ENCODE data around the gene ACTR3C.

Gene ACTR3C

GRCh38 chr7:150359622-150360362, 36.4 kb upstream of the ACTR3C start:
- no peak for DNase-seq

- DNase-seq: no peak
These were observed 35.8 kb upstream of the ACTR3C start for GRCh38 chr7:150358988-150359621.

- DNase-seq: no peak
These were observed 35.1 kb upstream of the ACTR3C start for GRCh38 chr7:150358433-150358832.

DNA sequence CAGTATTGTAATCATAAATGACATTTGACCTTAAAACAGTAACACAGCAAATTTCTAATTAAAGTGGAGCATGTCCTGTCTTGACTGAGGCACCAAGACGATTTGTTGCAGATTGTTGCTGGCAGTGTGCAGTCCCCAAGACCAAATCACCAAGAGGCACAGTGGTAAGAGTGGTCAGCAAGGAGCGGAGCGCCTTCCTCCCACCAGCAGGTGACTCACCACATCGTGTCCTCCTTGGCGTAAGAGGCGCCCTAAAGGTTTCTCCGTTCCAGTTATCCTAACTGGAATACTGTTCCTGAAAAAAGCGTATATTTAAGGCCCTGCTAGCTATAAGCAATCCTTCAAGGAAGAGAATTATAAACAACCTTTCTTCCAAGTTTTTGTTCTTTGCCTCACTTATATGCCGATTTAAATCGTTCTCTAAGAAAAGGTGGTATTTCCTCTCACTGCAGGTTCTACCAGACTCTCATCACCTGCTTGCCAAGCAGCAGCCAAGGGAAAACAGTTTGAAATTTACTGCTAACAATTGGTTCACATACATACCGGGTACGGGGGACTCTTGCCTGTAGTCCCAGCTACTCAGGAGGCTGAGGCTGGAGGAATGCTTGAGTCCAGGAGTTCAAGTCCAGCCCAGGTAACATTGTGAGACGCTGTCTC, 34.6 kb upstream of the ACTR3C start:
- no peak for DNase-seq

GRCh38 chr7:150357270-150357669, 33.9 kb upstream of the ACTR3C start:
- no peak for DNase-seq

- no peak for DNase-seq
These were observed 33.0 kb upstream of the ACTR3C start for GRCh38 chr7:150356265-150356897.

- DNase-seq: no peak
These were observed 32.3 kb upstream of the ACTR3C start for GRCh38 chr7:150355666-150356059.

DNA sequence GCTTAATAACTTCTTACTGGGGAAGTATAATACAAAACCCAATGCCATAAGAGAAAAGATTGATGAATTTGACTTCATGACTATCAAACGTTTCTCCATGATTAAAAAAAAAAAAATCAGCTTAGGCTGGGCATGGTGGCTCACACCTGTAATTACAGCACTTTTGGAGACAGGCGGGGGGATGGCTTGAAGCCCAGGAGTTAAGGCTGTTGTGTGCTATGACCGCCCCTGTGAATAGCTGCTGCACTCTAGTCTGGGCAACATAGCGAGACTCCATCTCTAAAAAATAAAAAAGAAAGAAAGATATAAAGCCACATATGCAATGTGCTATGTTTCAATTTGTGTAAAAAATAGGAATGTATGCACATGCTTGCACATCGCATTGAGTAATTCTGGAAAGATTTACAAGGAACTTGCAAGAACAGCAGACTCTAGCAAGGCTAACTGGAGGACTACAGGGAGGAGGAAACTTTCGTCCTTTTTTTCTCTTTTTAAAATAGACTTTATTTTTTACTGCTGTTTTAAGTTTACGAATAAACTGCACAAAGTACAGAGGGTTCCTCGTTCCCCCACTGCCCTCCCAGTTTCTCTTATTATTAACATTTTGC, 28.3 kb upstream of the ACTR3C start:
- no peak for DNase-seq

DNA sequence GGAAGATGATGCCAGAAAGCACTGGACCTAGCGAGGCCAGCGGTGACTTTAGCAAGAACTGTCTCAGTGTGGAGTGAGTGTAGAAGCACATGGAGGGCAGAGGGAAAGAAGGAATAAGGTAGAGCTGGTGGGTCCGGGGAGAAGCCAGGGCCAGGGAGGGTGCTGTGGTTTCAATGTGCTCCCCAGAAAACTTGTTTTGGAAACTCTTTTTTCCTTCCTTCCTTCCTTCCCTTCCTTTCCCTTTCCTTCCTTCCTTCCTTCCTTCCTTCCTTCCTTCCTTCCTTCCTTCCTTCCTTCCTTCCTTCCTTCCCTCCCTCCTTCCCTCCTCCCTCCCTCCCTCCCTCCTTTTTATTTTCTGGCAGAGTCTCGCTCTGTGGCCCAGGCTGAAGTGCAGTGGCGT, 23.6 kb upstream of the ACTR3C start:
- no peak for DNase-seq

- no peak for DNase-seq
These were observed 21.7 kb upstream of the ACTR3C start for GRCh38 chr7:150345012-150345411.

DNA sequence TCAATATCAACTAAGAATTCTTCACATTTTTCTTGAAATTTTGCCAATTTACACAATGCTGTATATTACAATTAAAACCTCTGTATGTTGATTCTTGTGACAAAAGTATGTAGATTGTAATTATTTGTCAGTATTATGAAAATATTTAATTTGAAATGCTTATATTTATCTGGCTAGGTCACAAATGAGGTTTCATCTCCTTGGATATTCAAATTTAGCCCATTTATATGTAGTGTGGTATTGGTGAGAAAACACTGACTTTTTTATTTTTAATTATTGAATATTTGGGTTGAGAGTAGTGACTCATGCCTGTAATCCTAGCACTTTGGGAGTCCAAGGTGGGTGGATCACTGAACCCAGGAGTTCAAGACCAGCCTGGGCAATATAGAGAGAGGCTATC, 21.0 kb upstream of the ACTR3C start:
- no peak for DNase-seq

DNA sequence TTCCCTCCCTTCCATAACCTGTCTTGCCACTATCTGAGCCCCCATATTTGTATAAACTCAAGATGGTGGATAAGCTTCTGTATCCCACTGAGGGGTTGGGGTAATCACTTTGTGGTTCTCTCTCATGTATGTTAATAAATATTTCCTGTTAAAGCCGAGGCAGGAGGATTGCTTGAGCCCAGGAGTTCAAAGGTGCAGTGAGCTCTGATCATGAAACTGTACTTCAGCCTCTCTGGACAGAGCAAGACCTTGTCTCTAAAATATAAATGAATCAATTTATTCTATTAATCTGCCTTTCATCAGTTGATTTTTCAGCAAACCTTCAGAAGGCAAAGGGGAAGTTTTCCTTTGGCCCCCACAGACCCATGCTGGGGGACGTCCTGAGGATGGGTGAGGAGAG, 19.9 kb upstream of the ACTR3C start:
- DNase-seq: no peak

DNA sequence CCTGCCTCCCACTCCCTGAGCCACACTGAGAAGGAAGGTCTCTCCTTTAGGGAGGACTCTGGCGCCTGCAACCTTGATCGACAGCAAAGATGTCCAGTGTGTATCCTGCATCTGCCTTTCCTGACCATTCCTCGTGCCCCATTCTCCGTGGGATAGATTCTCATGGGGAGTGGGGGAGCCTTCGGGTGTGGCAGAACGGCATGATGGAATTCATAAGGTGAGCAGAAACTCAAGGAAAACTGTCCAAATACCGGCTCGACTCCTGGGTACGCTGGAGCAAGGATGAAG, 18.7 kb upstream of the ACTR3C start:
- DNase-seq: no peak

GRCh38 chr7:150341263-150342120, 18.1 kb upstream of the ACTR3C start, which contains the start of gene RARRES2:
Gene RARRES2, minus strand, starts transcription at chr7:150341629. Its CDS starts 1,020 bp downstream, at chr7:150340609.
- DNase-seq: peak in 11 of 58 donors; percentile 12 to 49 (median 24)

GRCh38 chr7:150340875-150341262, 17.5 kb upstream of the ACTR3C start:
- DNase-seq: no peak

GRCh38 chr7:150340024-150340749, 16.8 kb upstream of the ACTR3C start:
- no peak for DNase-seq

DNA sequence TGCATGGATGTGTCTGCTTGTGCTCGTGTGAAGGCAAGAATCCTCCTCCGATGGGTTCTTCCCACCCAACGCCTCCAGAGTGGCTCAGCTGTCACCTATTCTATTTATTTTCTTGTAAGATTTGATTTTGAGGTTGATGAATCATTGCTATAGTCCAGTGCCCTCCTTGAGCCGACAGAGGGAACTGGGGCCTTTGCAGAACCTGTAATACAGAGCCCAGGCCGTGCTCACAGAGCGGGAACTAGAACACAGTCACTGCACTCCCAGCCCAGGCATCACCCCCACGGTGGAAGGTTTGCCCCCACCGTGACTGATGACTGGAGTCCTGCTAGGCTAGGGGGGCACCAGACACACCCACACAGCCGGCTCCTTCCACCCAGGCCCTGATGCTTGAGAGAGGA, 16.1 kb upstream of the ACTR3C start:
- DNase-seq: no peak

DNA sequence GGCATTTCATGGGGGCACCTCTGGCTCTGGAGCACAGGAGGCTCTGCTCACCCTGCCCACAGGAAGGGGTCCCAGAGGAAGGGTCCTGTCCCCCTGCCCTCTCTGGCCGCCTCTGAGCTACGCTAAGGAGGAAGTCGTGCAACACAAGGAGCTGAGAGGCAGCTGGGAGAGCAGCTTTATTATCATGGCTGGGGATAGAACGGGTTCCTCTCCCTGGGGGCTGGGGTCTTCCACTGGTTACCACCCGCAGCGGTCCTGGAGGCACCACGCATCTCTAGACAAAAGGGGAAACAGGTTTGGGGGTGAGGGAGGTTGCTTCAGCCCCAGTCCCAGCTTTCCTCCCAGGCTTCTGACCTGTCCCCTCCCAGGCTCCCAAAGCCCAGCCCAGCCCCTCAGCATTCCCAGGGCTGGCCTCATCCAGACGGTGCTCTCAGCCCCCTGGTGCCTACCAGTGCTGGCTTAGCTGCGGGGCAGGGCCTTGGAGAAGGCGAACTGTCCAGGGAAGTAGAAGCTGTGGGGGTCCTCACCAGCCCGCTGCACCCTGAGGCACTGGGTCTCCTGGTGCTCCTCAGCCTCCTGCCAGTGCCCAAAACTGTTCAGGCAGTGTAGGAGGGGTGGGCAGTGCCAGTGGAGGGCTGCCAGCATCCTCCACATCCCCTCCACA, 15.0 kb upstream of the ACTR3C start:
- DNase-seq: no peak

DNA sequence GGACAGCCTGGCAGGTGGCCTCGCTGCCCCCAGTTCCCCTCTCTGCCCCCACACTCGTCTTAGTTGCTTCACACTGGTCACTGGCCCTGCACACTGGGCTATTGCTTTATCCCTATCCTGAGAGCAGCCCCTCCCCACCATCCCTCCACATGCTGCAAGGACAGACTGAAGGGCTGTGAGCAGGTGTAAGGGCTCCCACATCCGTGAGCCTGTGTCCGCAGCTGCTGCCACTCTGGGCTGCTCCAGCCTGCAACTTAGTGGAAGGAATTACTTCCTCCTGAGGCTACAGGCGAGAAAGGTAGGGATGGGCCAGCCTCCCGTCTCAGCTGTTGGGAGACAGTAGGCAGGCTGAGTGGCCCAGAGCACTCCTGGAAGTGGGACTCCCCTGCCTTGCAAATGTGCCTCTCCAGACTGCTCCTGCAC, 14.3 kb upstream of the ACTR3C start:
- DNase-seq: no peak

DNA sequence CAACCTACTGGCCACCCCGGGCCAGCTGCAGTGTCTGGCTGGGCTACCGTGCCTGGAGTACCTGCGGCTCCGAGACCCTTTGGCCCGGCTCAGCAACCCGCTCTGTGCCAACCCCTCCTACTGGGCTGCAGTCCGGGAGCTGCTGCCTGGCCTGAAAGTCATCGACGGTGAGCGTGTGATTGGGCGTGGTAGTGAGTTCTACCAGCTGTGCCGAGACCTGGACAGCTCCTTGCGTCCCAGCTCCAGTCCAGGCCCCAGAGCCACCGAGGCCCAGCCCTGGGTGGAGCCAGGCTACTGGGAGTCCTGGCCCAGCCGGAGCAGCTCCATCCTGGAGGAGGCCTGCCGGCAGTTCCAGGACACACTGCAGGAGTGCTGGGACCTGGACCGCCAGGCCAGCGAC, 13.8 kb upstream of the ACTR3C start:
- DNase-seq: no peak

All from anterior cingulate cortex (tissue), 58 donors.